Panc1 (cell line): ENCODE measurements around the gene NFATC3.

Experiments
- POLR2AphosphoS5 ChIP-seq: IDR thresholded peaks from 2 replicates; pipeline ENCODE4 v1.6.1; 2012; ENCODE audit warnings: mild to moderate bottlenecking, low read depth, low read length, moderate library complexity
- SIN3A ChIP-seq: IDR thresholded peaks from 2 replicates; pipeline ENCODE4 v1.6.1; 2012; ENCODE audit warnings: low read depth, mild to moderate bottlenecking, low read length, moderate library complexity, borderline replicate concordance; ENCODE audit not compliant: insufficient read depth
- TCF7L2 ChIP-seq: IDR thresholded peaks from 2 replicates; pipeline ENCODE4 v1.6.1; 2011; ENCODE audit warnings: mild to moderate bottlenecking, low read depth, low read length, inconsistent platforms
- TF ChIP-seq, protein P1 (sequence below): fragments of 450-650 bp; IDR thresholded peaks from 2 replicates; pipeline ENCODE4 v1.5.1; 2017; ENCODE audit warnings: mild to moderate bottlenecking
- TF ChIP-seq, protein P2 (sequence below), 2 experiments: IDR thresholded peaks; 2 replicates each; pipeline ENCODE4 v1.6.1; 2011 to 2012; ENCODE audit warnings: low read depth in 2 of 2, control low read depth in 1 of 2, low read length in 1 of 2, mild to moderate bottlenecking in 1 of 2, moderate library complexity in 1 of 2; ENCODE audit not compliant: insufficient read depth in 1 of 2

DNA sequence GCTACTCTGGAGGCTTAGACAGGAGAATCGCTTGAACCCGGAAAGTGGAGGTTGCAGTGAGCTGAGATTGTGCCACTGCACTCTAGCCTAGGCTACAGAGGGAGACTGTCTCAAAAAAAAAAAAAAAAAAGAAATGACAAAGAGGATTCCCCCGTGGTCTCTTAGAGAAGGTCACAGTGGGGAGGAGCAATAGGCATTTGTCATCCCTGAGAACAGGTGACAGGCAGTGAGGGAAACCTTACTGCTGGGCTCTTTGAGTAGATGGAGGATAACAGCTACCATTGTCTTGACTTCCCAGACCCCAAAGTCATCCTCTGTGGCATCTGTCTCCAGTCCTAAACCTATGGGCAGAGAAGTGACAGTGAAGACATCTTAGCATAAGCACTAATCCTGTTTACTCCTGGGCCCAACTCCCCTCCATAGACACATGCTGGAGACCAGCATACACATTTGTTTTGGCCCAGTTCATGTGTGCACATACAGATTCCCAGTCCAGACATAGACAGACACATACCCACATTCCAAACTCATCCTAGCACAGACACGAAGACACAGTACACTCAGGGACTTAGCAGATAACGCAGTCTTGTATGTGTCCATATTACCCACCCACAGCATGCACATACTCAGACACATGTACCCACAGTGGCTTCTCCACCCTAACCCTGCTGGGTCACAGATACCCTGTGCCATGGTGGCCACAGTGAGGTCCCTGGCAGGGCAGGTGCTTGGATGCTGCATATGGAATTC is 148.1 kb downstream of the NFATC3 start:
- TF ChIP-seq POLR2AphosphoS5 (no peak), TCF7L2 (no peak), SIN3A (no peak)
- TF ChIP-seq, protein P1, sequence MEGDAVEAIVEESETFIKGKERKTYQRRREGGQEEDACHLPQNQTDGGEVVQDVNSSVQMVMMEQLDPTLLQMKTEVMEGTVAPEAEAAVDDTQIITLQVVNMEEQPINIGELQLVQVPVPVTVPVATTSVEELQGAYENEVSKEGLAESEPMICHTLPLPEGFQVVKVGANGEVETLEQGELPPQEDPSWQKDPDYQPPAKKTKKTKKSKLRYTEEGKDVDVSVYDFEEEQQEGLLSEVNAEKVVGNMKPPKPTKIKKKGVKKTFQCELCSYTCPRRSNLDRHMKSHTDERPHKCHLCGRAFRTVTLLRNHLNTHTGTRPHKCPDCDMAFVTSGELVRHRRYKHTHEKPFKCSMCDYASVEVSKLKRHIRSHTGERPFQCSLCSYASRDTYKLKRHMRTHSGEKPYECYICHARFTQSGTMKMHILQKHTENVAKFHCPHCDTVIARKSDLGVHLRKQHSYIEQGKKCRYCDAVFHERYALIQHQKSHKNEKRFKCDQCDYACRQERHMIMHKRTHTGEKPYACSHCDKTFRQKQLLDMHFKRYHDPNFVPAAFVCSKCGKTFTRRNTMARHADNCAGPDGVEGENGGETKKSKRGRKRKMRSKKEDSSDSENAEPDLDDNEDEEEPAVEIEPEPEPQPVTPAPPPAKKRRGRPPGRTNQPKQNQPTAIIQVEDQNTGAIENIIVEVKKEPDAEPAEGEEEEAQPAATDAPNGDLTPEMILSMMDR = no peak
- TF ChIP-seq, protein P2, sequence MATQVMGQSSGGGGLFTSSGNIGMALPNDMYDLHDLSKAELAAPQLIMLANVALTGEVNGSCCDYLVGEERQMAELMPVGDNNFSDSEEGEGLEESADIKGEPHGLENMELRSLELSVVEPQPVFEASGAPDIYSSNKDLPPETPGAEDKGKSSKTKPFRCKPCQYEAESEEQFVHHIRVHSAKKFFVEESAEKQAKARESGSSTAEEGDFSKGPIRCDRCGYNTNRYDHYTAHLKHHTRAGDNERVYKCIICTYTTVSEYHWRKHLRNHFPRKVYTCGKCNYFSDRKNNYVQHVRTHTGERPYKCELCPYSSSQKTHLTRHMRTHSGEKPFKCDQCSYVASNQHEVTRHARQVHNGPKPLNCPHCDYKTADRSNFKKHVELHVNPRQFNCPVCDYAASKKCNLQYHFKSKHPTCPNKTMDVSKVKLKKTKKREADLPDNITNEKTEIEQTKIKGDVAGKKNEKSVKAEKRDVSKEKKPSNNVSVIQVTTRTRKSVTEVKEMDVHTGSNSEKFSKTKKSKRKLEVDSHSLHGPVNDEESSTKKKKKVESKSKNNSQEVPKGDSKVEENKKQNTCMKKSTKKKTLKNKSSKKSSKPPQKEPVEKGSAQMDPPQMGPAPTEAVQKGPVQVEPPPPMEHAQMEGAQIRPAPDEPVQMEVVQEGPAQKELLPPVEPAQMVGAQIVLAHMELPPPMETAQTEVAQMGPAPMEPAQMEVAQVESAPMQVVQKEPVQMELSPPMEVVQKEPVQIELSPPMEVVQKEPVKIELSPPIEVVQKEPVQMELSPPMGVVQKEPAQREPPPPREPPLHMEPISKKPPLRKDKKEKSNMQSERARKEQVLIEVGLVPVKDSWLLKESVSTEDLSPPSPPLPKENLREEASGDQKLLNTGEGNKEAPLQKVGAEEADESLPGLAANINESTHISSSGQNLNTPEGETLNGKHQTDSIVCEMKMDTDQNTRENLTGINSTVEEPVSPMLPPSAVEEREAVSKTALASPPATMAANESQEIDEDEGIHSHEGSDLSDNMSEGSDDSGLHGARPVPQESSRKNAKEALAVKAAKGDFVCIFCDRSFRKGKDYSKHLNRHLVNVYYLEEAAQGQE (IDR thresholded peaks at IDR 0.05; ENCODE audit: insufficient read depth in 1 of 2, low read depth in 2 of 2, low read length in 1 of 2) = no peak
